ENCODE data around the gene GAPT.

Gene GAPT

DNA sequence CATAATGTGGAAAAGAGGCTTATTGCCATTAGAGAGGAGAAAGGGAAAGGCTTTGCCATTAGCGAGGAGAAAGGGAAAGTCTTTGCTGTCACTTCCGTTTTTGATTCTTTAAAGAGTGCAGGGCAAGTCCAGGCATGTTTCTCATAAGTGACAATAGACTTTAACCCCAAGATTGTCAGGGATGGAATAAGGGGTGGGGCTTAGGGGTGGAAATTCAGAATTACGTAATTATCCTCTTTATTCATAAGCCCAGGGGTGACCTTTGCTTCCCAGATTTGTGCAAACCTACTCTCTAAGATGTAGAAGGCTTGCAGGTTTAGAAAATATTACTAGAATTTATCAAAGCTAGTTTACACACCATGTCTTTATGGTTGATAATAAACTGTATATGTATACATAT is 29.1 kb upstream of the GAPT start:
- DNase-seq = no peak

DNA sequence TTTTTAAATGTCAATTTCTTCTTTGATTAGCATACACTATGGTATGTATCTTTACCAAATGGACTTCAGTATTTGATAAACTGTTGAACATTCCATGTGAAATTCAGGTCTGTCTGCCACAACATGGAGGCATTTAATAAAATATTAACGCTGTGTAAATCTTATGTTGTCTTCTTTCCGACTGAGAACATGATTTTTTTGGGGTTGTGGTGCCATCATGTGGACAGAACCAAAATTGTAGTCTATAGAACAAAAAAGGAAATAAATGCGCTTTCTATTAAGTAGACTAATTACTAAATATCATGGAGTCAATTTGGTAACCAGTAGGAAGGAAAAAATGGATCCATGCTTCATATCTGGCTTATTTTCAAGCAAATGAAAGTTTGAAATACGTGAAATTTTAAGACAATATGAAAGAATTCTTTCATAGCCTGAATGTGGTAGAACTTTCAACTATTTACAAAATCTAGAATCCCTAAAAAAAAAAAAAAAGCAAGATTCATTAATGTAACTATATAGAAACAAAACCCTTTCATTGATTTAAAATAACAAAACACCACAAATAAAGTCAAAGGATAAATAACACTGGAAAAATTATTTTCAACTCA is 28.5 kb upstream of the GAPT start:
- DNase-seq = no peak

DNA sequence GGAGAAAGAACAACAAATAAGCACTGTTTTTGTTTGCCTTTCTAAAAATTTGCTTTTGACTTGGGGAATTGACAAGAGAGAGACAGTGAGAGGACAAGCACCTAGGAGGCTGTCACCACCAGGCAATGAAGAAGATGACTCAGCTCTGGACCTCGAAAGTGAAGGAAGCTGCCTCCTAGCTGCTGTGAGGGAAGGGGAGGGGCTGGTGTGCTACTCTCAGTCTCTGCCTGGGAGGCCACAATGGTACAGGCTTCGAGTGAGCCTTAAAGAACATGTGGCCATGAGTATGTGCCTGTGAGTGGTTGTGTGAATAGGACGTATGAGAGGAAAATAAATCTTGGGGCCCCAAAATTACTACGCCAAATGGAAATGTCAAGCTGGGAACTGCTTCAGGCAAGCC is 24.3 kb upstream of the GAPT start:
- peak; percentile 25 for DNase-seq

DNA sequence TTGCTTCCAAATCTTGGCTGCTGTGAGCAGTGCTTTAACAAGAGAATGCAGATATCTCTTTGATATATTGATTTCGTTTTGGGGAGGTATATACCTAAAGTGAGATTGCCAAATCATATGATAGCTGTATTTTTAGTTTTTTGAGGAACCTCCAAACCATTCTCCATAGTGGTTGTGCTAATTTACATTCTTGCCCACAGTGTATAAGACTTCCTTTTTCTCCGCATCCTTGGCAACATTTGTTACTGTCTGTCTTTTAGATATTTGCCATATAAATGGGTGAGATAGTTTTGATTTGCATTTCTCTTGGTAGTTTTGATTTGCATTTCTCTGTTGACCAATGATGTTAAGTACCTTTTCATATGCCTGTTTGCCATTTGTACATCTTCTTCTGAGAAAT is 21.3 kb upstream of the GAPT start:
- DNase-seq = no peak

DNA sequence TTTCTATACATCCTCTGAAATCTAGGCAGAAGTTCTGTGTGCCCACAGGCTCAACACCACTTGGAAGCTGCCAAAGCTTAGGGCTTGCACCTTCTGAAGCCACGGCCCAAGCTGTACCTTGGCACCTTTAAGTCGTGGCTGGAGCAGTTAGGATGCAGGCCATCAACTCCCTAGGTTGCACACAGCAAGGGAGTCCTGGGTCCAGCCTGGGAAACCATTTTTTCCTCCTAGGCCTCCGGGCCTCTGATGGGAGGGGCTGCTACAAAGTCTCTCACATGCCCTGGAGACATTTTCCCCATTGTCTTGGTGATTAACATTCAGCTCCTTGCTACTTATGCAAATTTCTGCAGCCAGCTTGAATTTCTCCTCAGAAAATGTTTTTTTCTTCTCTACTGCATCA is 15.8 kb upstream of the GAPT start:
- no peak for DNase-seq

DNA sequence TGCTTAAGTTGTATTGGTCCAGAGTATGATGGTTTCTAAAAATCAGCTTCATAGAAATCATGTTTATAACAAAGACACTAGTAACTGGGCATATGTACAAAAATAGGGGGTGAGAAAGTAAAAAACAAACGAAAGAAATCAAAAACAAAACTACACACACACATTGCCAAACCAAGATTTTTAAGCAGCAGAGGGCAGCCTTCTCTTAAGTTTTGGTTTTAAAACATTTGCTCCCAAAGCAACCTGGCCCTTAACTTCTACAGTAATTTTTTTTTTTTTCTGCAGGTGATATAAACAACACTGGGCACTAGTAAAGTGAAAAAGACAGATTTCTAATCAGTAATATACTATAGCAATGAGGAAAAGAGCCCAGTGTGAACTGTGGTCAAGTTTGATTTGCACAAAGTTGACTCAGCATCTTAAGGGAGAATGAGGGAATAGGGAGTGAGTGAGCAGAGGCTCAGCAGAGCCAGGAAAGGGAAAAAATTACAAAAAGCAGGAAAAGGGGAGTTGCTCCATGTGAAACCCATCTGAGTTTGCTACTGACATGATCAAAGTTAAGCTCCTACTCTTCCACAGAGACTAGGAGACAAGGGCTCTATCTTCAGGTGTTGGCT is 13.4 kb upstream of the GAPT start:
- DNase-seq = no peak

DNA sequence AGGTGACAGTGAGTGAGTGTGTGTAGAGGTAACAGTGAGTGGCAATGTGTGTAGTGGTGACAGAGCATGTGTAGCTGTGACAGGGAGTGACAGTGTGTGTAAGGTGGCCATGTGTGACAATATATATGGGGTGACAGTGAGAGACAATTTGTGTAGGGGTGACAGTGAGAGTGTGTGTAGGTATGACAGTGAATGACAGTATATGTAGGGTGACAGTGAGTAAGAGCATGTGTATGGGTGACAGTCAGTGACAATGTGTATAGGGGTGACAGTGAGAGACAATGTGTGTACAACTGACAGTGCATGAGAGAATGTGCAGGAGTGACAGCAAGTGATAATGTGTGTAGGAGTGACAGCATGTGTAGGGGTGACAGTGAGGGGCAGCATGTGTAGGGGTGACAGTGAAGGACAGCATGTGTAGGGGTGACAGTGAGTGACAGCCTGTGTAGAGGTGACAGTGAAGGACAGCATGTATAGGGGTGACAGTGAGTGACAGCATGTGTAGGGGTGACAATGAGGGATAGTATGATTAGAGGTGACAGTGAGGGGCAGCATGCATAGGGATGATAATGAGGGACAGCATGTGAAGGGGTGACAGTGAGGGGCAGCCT is 10.1 kb upstream of the GAPT start:
- DNase-seq = no peak

DNA sequence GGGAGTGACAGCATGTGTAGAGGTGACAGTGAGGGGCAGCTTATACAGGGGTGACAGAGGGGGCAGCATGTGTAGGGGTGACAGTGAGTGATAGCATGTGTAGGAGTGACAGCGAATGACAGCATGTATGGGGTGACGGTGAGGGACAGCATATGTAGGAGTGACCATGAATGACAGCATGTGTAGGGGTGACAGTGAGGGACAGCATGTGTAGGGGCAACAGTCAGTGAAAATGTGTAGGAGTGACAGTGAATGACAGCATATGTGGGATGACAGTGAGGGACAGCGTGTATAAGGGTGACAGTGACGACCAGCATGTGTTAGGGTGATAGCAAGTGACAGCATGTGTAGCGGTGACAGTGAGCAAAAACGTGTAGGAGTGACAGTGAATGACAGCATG is 9.4 kb upstream of the GAPT start:
- DNase-seq = no peak

DNA sequence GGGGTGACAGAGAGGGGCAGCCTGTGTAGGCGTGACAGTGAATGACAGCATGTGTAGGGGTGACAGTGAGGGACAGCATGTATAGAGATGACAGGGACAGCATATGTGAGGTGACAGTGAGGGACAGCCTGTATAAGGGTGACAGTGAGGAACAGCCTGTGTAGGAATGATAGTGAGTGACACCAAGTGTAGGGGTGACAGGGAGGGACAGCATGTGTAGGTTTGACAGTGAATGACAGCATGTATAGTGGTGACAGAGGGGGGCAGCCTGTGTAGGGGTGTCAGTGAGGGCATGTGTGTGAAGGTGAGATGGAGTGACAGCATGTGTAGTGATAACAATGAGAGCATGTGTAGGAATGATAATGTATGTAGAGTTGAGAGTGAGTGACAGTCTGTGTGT is 8.7 kb upstream of the GAPT start:
- DNase-seq = no peak

DNA sequence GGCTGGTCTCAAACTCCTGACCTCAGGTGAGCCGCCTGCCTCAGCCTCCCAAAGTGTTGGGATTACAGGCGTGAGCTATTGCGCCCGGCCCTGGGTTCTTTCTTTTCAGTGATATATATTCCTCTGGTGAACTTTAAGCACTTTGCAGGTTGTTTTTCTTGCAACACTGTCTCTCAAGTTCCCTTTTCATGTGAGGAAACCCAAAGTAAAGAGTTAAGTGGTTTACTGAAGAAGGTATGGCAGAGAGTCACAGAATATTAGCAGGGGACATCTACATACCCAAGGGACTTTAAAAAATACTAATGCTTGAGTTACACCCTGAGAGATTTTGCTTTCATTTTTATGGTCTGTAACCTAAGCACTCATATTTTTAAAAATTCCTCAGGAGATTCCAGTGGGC is 6.7 kb upstream of the GAPT start:
- DNase-seq = no peak

DNA sequence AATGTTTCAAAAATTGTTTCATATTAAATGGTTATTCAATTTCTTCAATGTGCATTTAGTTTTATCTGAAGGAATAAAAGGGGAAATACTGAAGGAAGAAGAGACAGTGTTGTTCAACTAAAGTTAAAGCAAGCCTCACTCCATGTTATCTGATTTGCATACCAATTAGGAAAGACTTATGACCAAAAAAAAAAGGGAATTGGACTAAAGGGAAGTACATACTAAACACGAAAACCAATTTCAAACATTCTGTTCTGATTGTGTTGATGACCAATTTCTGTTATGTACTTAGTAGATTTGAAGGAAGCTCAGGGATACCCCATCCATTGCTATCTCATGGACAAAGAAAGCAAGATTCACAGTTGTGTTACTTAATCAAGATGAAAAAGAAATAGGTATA is 4.9 kb upstream of the GAPT start:
- no peak for DNase-seq

DNA sequence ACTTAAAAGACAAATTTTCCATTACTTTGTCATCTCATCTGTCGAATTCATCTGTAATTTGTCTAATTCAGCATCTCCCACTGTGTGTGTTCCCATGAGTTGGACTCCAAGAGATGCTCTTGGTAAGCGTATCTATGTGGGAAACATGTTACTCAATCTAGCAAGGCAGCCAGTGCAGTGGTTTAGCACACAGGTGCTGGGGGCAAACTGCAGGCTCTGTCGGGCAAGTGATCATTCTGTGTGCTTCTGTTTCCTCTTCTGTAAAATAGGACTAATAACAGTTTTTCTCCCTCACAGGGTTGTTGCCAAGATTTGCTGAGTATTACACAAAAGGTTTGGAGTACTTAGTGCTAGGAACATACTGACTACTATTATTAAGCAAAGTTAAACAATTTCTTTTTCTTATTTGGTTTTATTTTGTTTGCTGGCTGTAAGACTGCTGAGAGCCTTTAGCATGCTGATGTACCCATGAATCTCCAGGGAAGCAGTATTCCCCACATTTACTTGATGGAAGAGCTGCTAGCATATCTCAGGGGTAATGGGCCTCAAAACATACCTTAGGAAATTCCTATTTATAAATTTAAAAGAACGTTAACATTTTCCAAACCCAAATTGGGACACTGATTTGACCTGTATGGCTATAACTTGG is 709 bp upstream of the GAPT start:
- no peak for DNase-seq

DNA sequence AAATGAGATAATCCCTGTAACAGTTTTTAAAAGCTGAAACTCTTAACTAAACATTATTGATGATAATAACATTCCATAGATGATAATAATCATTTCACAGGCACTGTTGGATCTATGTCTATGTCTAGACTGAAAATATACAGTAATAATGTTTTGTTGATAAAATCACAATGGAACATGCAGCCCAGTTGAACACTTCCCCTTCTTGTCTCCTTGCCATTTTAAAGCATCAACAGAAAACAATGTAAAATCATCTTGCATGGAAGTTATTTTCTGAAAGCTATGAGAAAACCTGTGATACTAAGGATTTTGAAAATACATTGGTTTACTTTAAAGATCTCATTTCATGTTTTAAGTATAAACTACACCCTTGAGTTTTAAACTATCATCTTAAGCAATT is 1.9 kb downstream of the GAPT start:
- no peak for DNase-seq

DNA sequence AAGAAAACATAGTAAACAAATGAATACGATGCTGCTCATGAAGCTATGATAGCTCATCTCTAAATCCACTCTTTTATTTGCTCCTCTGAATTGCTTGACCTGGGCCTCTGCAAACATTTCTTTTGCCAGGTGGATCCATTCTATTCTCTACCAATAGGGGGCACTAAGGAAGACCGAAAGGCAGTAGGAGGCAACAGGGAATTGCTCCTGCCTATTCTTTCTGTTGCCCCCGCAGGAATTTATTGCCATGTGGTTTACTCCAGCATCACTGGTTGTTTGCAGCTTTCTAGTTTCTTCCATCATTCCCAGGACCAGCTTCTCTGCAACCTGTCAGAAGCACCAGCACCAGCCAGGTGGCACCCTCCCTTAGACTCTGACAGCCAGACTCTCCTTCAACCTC is 5.3 kb downstream of the GAPT start:
- DNase-seq = no peak

DNA sequence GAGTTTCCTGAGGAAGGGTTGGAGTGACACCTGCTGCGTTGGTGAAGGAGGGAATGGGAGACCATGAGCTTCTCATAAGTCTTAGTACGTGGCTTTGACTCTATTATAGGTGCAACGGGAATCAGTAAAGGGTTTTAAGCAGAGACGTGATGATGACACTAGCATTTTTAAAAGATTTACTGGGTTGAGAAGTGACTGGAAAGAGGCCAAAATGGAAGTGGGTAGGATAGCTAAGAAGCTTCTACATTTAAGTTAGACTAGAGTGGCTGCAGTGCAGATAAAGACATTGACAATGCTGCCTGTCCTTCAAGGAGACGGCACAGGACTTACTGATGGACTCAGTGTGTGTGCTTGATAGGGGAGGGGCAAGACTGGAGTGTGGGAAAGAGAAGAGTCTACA is 6.2 kb downstream of the GAPT start:
- DNase-seq = no peak

DNA sequence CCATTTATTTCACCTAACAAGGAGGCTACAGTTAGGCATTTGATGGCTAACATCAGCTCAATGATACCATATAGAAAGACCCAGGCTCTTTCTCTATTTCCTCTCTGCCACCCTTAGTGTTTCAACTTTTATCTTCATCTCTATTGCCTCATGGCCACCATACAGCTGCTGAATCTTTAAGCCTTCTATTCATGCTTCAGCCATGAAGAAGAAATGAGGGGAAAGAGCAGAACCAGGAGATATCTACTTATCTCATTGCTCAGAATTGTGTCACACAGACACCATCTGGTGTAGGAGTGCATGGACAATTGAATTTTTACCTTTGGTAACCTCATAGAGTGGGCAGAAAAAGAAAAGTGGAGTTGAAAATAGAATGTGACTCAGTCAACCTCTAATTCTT is 6.7 kb downstream of the GAPT start:
- DNase-seq = no peak

DNA sequence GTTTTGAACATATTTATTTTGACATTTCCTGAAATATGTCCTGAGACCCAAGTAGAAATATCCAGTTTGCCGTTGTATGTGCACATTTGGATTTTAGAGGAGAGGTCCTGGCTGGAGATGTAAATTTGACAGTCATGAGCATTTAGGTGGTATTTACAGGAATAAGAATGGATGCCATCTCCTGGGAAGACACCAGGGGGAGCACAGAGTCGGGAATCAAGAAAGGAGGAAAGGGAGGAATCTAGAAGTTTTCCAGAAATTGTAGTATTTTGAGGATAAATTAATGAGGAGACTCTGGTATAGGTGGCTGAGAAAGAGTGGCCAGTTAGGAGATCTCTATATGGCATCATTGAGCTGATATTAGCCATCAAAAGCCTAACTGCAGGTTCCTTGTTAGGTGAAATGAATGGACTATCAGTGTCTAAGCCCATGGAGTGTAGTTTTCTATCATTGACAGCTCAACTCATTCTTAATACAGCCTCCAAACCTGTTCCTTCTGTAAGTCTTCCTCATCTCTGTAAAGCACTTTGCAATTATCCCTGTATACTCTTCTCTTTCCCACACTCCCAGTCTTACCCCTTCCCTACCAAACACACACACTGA is 7.2 kb downstream of the GAPT start:
- no peak for DNase-seq

DNA sequence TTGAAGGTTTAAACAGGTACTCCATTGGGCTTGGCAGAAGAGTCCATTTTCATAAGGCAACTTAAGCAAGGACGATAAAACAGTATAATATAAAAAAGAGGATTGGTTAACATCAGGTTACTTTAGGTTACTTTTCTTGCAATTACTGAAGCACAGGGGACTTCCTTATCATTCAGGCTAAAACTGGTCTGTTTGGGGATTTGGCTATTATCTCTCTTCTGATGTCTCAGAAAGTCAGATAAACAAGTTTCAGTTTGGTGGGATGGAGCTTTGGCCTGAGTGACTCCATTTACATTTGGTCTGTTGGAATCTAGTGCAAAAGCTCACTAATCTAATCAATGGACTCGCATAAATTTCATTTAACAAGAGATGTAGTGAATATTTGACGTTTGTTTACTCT is 8.0 kb downstream of the GAPT start:
- DNase-seq = no peak

DNA sequence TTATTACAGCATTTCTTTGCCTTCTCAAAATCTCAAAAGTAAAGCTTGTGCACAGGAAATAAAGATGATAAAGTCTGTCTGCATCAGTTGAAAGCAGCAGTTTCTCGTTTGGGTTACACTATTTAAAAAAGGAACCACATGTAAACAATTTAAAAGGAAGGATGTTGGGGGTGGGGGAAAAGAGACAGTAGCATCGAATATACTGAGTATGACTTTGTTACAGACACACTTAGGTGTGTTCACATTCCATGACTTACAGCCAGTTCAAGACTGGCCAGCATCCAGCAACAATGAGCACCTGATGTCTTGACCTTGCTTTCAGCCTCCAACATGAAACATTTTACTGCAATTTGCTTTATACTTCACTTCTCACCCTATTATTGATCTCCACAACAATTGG is 8.7 kb downstream of the GAPT start:
- DNase-seq = no peak

DNA sequence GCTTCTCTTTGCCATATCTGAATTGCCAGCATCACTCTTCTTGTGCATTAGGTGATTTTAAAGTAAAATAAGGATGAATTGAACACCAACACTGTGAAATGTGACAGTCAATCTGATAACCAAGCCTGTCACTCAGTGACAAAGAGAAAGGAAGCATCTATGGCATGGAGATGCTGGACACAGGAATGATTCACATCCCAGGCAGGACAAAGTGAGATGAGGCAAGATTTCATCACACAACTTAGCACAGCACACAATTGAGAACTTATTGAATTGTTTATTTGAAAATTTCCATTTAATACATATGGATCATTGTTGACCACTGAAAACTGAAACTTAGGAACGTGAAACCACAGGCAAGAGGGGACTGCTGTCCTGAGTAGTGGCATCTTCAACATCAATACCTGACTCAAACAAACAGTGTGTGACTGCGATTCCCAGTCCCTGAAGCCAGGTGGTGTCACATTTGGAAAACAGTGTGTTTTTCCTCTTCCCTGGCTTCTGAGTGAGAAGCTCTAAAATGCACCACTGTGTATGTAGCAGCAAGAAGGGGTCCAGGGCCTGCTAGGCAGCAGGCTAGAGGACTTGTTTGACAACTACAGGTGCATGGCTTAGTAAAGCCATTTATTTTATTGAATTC is 10.7 kb downstream of the GAPT start:
- DNase-seq = no peak

DNA sequence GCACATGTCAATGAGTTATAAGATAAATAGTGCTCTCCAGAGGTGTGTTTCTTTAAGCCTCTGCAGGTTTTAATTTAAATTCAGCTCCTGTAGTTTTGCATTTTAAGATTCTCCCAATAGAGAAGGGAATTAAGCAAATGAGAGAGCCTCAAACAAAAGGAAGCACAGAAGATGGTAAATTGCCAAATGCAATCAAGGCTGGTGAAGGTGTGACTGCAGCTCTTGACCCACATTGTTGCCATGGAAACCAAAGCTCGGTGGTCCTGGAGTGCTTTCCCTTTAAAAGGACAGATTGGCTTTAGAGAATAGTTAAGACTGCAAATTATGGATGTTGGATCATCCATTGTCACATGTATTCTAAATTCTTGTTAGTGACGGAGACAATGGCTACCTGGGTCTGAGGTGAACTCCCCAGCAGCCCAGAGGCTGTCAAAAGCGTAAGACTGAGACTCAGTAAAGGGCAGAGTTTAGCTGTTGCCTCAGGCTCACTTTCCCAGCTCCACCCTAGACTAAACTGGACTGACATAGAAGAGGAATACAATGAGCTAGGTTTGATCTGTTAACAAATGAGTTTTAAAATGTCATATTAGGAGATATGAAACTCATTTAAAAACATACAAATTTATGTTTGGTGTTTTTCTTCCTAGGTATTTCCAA is 12.3 kb downstream of the GAPT start:
- no peak for DNase-seq

DNA sequence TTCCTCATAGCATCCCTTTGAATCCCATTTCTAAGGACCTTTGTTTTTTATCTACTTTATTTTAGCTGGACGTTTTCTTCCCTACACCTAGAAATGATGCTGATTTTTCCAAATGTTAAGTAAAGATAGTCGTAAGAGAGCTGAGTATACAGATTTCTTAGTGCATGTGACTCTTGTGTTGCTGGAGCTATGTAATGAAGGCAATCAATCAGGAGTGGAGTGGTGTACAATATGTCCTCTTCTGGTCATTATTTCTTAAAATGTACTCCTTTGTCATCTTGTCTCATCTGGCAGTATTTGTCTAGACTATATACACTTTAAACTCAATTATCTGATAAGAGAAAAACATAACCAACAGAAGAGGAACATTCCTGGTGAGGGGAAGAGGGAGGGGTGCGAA is 13.5 kb downstream of the GAPT start:
- DNase-seq = no peak

DNA sequence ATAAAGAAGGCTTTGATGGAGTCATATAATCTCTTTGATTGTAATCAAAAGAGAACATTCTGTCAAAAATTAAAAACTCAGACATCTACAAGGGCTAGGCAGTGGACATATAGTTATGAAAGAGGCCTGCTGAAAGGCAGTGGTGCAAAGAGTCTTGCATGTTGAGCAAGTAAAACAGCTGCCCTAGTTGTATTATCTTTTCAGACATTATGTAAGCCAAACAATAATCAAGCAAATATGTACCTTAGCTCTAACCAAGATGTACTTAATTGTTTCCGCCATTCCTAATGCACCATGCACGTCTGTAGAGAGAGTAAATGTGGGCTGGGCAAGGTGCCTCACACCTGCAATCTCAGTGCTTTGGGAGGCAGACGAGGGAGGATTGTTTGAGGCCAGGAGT is 14.3 kb downstream of the GAPT start:
- no peak for DNase-seq

All from stimulated activated CD4-positive, alpha-beta T cell treated with anti-CD3 and anti-CD28 coated beads, Interleukin-1b, Interleukin-23, amount 100 ng/mL, for 48 hours (primary cell).